ENCODE data around the gene SARNP. TPM values are rescaled to one million over a fixed set of nuclear protein-coding genes. Genes with fewer than 3 reads are reported as not detected.

SARNP gene
- total RNA-seq, 1 donor from 2014 or later: 85.7 TPM

GRCh38 chr12:55795950-55796349 is 21.6 kb downstream of the SARNP start:
- Mint-ChIP-seq H3K36me3 (ENCODE audit: insufficient read depth) (peaks cover 12% of the 10 kb centered on the region), H3K27me3 (no peaks in the 10 kb centered on the region), H3K9me3 (ENCODE audit: low read depth) (no peaks in the 10 kb centered on the region), H3K4me3 (ENCODE audit: low read depth) (no peak overlapping the region), H3K27ac (no peak overlapping the region), H3K4me1 (ENCODE audit: low read depth) (peaks cover 6% of the 10 kb centered on the region)
- DNase-seq (ENCODE audit: low spot score, unreplicated experiment): no peak
- no peak for TF ChIP-seq CTCF (IDR thresholded peaks at IDR 0.05; ENCODE audit: unreplicated experiment)

GRCh38 chr12:55789893-55790292 is 27.6 kb downstream of the SARNP start:
- no peak for DNase-seq (ENCODE audit: low spot score, unreplicated experiment)
- Mint-ChIP-seq H3K4me3 (ENCODE audit: low read depth) (no peak overlapping the region), H3K9me3 (ENCODE audit: low read depth) (no peaks in the 10 kb centered on the region), H3K27me3 (no peaks in the 10 kb centered on the region), H3K36me3 (ENCODE audit: insufficient read depth) (peaks cover 37% of the 10 kb centered on the region), H3K4me1 (ENCODE audit: low read depth) (peaks cover 22% of the 10 kb centered on the region), H3K27ac (peak overlapping the region; percentile 73)
- TF ChIP-seq CTCF (IDR thresholded peaks at IDR 0.05; ENCODE audit: unreplicated experiment): no peak

GRCh38 chr12:55789171-55789570 is 28.4 kb downstream of the SARNP start:
- Mint-ChIP-seq H3K9me3 (ENCODE audit: low read depth) (no peaks in the 10 kb centered on the region), H3K4me1 (ENCODE audit: low read depth) (peaks cover 22% of the 10 kb centered on the region), H3K4me3 (ENCODE audit: low read depth) (peak overlapping the region; percentile 41), H3K27me3 (no peaks in the 10 kb centered on the region), H3K36me3 (ENCODE audit: insufficient read depth) (peaks cover 35% of the 10 kb centered on the region), H3K27ac (peak overlapping the region; percentile 88)
- no peak for DNase-seq (ENCODE audit: low spot score, unreplicated experiment)
- TF ChIP-seq CTCF (IDR thresholded peaks at IDR 0.05; ENCODE audit: unreplicated experiment): no peak

GRCh38 chr12:55788546-55788945 is 29.0 kb downstream of the SARNP start:
- Mint-ChIP-seq H3K27ac (peak overlapping the region; percentile 88), H3K9me3 (ENCODE audit: low read depth) (no peaks in the 10 kb centered on the region), H3K27me3 (no peaks in the 10 kb centered on the region), H3K4me1 (ENCODE audit: low read depth) (peaks cover 24% of the 10 kb centered on the region), H3K36me3 (ENCODE audit: insufficient read depth) (peaks cover 35% of the 10 kb centered on the region), H3K4me3 (ENCODE audit: low read depth) (peak overlapping the region; percentile 18)
- no peak for TF ChIP-seq CTCF (IDR thresholded peaks at IDR 0.05; ENCODE audit: unreplicated experiment)
- no peak for DNase-seq (ENCODE audit: low spot score, unreplicated experiment)

- Mint-ChIP-seq H3K4me3 (ENCODE audit: low read depth) (no peak overlapping the region), H3K4me1 (ENCODE audit: low read depth) (peaks cover 14% of the 10 kb centered on the region), H3K27me3 (no peaks in the 10 kb centered on the region), H3K27ac (no peak overlapping the region), H3K9me3 (ENCODE audit: low read depth) (no peaks in the 10 kb centered on the region), H3K36me3 (ENCODE audit: insufficient read depth) (peaks cover 22% of the 10 kb centered on the region)
- TF ChIP-seq CTCF (IDR thresholded peaks at IDR 0.05; ENCODE audit: unreplicated experiment): no peak
- DNase-seq (ENCODE audit: low spot score, unreplicated experiment): no peak
These were observed 36.8 kb downstream of the SARNP start for GRCh38 chr12:55780685-55781084.
